Caco-2 (cell line): ENCODE data around the gene WASHC4. TPM values are rescaled to one million over a fixed set of nuclear protein-coding genes. Genes with fewer than 3 reads are reported as not detected.

Experiments used
- BruUV-seq: library from RNA; stranded (reverse); fragments of 400-500 nt; replicated peaks from 2 replicates; lab custom pipeline; 2021; lab: Mats Ljungman, UMichigan
- CTCF ChIA-PET: fragments of 300-600 bp; sonication (Branson Sonifier 250); formaldehyde crosslinking; loops from one replicate; lab custom pipeline; 2022; ENCODE audit warnings: antibody characterized with exemption; lab: Charles Lee
- POLR2A ChIA-PET: fragments of 300-600 bp; sonication (Branson Sonifier 250); formaldehyde crosslinking; loops from one replicate; lab custom pipeline; 2022; ENCODE audit warnings: antibody characterized with exemption; lab: Charles Lee
- DNase-seq, 2 experiments: peaks; one replicate each; pipeline versions ENCODE4 v3.0.0 to v3.0.0-alpha.2; 2020 to 2022
- H3K27me3 ChIP-seq: replicated peaks from 2 replicates; pipeline ENCODE4 v1.6.0; 2011; ENCODE audit warnings: low read length; ENCODE audit not compliant: control insufficient read depth, insufficient read depth
- H3K36me3 ChIP-seq: 2 replicates; pipeline ENCODE4 v1.5.1; 2011; ENCODE audit warnings: low read length; ENCODE audit not compliant: control insufficient read depth, insufficient read depth
- H3K4me1 ChIP-seq: fragments of 250-450 bp; sonication (Bioruptor Pico); 2 replicates; pipeline ENCODE4 v1.5.1; 2020; ENCODE audit warnings: mild to moderate bottlenecking
- H3K4me3 ChIP-seq: 2 replicates; pipeline ENCODE4 v1.5.1; 2011; ENCODE audit warnings: low read depth, mild to moderate bottlenecking, control low read depth, low read length
- H3K9me3 ChIP-seq: fragments of 250-450 bp; sonication (Bioruptor Pico); 2 replicates; pipeline ENCODE4 v1.5.1; 2020; ENCODE audit warnings: mild to moderate bottlenecking, moderate library complexity
- H3K27ac Mint-ChIP-seq: one replicate; pipeline ENCODE4 v1.8.0; 2022; ENCODE audit warnings: mixed read lengths; ENCODE audit not compliant: unreplicated experiment
- H3K27me3 Mint-ChIP-seq: one replicate; pipeline ENCODE4 v1.8.0; 2022; ENCODE audit warnings: mixed read lengths; ENCODE audit not compliant: insufficient read depth, unreplicated experiment
- H3K36me3 Mint-ChIP-seq: one replicate; pipeline ENCODE4 v1.8.0; 2022; ENCODE audit warnings: mild to moderate bottlenecking, mixed read lengths; ENCODE audit not compliant: insufficient read depth, unreplicated experiment
- H3K4me1 Mint-ChIP-seq: one replicate; pipeline ENCODE4 v1.8.0; 2022; ENCODE audit warnings: low read depth, mixed read lengths; ENCODE audit not compliant: unreplicated experiment
- H3K4me3 Mint-ChIP-seq: one replicate; pipeline ENCODE4 v1.8.0; 2022; ENCODE audit warnings: mild to moderate bottlenecking, moderate library complexity, mixed read lengths; ENCODE audit not compliant: unreplicated experiment
- H3K9me3 Mint-ChIP-seq: one replicate; pipeline ENCODE4 v1.8.0; 2022; ENCODE audit warnings: mixed read lengths; ENCODE audit not compliant: unreplicated experiment
- CTCF ChIP-seq, 2 experiments: fragments of 200-600 bp in 1 of 2; IDR thresholded peaks; 1 replicate in 1 of 2; 2 replicates in 1 of 2; pipeline versions ENCODE4 v1.5.1 to v1.8.0; 2011 to 2022; ENCODE audit warnings: antibody characterized with exemption in 1 of 2, control low read depth in 1 of 2, inconsistent platforms in 1 of 2, low read depth in 1 of 2, low read length in 1 of 2, mild to moderate bottlenecking in 1 of 2, moderate library complexity in 1 of 2; ENCODE audit not compliant: insufficient read depth in 1 of 2, severe bottlenecking in 1 of 2, unreplicated experiment in 1 of 2
- intact Hi-C: fragments of 100-400 bp; cut with micrococcal nuclease; formaldehyde crosslinking; loops from one replicate; pipeline ENCODE4 v1.10.0; 2022; ENCODE audit not compliant: unreplicated experiment
- total RNA-seq: library from RNA; stranded (reverse); gene quantifications from 2 replicates; pipeline ENCODE4 v1.2.3, GENCODE V29; 2022

Gene WASHC4
- total RNA-seq, 1 experiment from 2014 or later, result 41.0 TPM

- H3K27me3 Mint-ChIP-seq, result no peaks in the 10 kb centered on the region
- BruUV-seq, result no TSS peak
- Histone ChIP-seq H3K4me3 (no peak overlapping the region), H3K36me3 (no peaks in the 10 kb centered on the region), H3K9me3 (0 out of 2 replicates have a peak, but pooled peaks cover 4% of the 10 kb centered on the region), H3K27me3 (no peaks in the 10 kb centered on the region), H3K4me1 (peaks cover 8% of the 10 kb centered on the region; the same call in 1 of the 2 replicates)
- POLR2A ChIA-PET, result no interaction called here
- H3K4me1 Mint-ChIP-seq, result peaks cover 20% of the 10 kb centered on the region
- no peak overlapping the region for H3K27ac Mint-ChIP-seq
- intact Hi-C loops, result loop anchor here (10.0 kb wide), 1 partner anchor 232 kb away; the partner anchor contains the start of gene C12orf75
- no peak for DNase-seq
- H3K36me3 Mint-ChIP-seq, result peaks cover 12% of the 10 kb centered on the region
- CTCF ChIA-PET, result no interaction called here
- H3K4me3 Mint-ChIP-seq, result no peak overlapping the region
- peaks cover 21% of the 10 kb centered on the region for H3K9me3 Mint-ChIP-seq
- TF ChIP-seq CTCF (IDR thresholded peaks at IDR 0.05; ENCODE audit: insufficient read depth in 1 of 2, low read depth in 1 of 2, low read length in 1 of 2, severe bottlenecking in 1 of 2, unreplicated experiment in 1 of 2), result no peak
Measured at GRCh38 chr12:105102673-105103072, 4.9 kb upstream of the WASHC4 start.

- Mint-ChIP-seq H3K4me3 (no peak overlapping the region), H3K36me3 (peaks cover 14% of the 10 kb centered on the region), H3K9me3 (peaks cover 10% of the 10 kb centered on the region), H3K27ac (no peak overlapping the region), H3K27me3 (no peaks in the 10 kb centered on the region), H3K4me1 (peaks cover 26% of the 10 kb centered on the region)
- Histone ChIP-seq H3K4me3 (no peak overlapping the region), H3K27me3 (no peaks in the 10 kb centered on the region), H3K4me1 (peaks cover 8% of the 10 kb centered on the region; the same call in 1 of the 2 replicates), H3K36me3 (no peaks in the 10 kb centered on the region), H3K9me3 (0 out of 2 replicates have a peak, but pooled peaks cover 4% of the 10 kb centered on the region)
- no peak for DNase-seq
- CTCF ChIA-PET, result no interaction called here
- intact Hi-C loops, result loop anchor here (10.0 kb wide), 1 partner anchor 230 kb away; the partner anchor contains the start of gene C12orf75
- no TSS peak for BruUV-seq
- TF ChIP-seq CTCF (IDR thresholded peaks at IDR 0.05; ENCODE audit: insufficient read depth in 1 of 2, low read depth in 1 of 2, low read length in 1 of 2, severe bottlenecking in 1 of 2, unreplicated experiment in 1 of 2), result no peak
- POLR2A ChIA-PET, result no interaction called here
Measured at GRCh38 chr12:105104762-105105161, 2.8 kb upstream of the WASHC4 start.

DNA sequence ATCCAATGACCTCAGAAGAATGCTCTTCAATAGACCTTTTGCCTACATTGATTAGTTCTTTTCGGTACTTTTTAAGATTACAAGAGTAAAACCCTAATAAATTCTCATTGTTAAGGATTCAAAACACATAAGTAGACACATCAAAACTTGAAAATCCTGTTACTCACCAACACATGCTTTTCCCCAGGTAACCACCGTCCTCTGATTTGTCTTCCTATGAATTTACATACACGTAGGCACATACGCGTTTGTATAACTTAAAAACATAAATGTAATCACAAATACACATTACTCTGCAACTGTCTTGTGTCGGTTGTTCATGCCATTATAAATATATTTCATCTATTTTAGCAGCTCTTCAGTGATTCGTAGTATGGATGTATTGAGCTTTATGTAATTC is 910 bp upstream of the WASHC4 start:
- no peaks in the 10 kb centered on the region for H3K36me3 ChIP-seq
- Mint-ChIP-seq H3K9me3 (no peaks in the 10 kb centered on the region), H3K27ac (peak overlapping the region; percentile 93), H3K4me3 (peak overlapping the region; percentile 95), H3K4me1 (peaks cover 12% of the 10 kb centered on the region), H3K36me3 (peaks cover 15% of the 10 kb centered on the region), H3K27me3 (no peaks in the 10 kb centered on the region)
- 0 out of 2 replicates have a peak, but pooled peaks cover 4% of the 10 kb centered on the region for H3K9me3 ChIP-seq
- peaks cover 5% of the 10 kb centered on the region; the same call in 1 of the 2 replicates for H3K4me1 ChIP-seq
- no peaks in the 10 kb centered on the region for H3K27me3 ChIP-seq
- intact Hi-C loops, result loop anchor here (1.0 to 10.0 kb wide), 2 partner anchors 22 to 228 kb away; partner anchors contain the start of genes ALDH1L2 and C12orf75
- POLR2A ChIA-PET, result no interaction called here
- CTCF ChIA-PET, result no interaction called here
- no peak for TF ChIP-seq CTCF (IDR thresholded peaks at IDR 0.05; ENCODE audit: insufficient read depth in 1 of 2, low read depth in 1 of 2, low read length in 1 of 2, severe bottlenecking in 1 of 2, unreplicated experiment in 1 of 2)
- H3K4me3 ChIP-seq, result peak overlapping the region; percentile 100
- DNase-seq, result no peak
- BruUV-seq, result no TSS peak
